ENCODE data around the gene MPZL1.

Gene MPZL1

GRCh38 chr1:167693425-167694045, 28.2 kb upstream of the MPZL1 start:
- DNase-seq (ENCODE audit: low spot score): no peak
- Histone ChIP-seq H3K27ac (no peak overlapping the region), H3K4me3 (no peak overlapping the region)
- no peak for TF ChIP-seq CTCF (IDR thresholded peaks at IDR 0.05)

GRCh38 chr1:167694691-167695090, 27.1 kb upstream of the MPZL1 start:
- no peak overlapping the region for H3K27ac ChIP-seq
- no peak overlapping the region for H3K4me3 ChIP-seq
- TF ChIP-seq CTCF (IDR thresholded peaks at IDR 0.05): no peak
- DNase-seq (ENCODE audit: low spot score): no peak

GRCh38 chr1:167695147-167695546, 26.6 kb upstream of the MPZL1 start:
- no peak overlapping the region for H3K4me3 ChIP-seq
- no peak for DNase-seq (ENCODE audit: low spot score)
- H3K27ac ChIP-seq: no peak overlapping the region
- TF ChIP-seq CTCF (IDR thresholded peaks at IDR 0.05): no peak

- H3K4me3 ChIP-seq: no peak overlapping the region
- H3K27ac ChIP-seq: no peak overlapping the region
- TF ChIP-seq CTCF (IDR thresholded peaks at IDR 0.05): no peak
- DNase-seq (ENCODE audit: low spot score): no peak
Measured at GRCh38 chr1:167695756-167696561, 25.8 kb upstream of the MPZL1 start.

- no peak for DNase-seq (ENCODE audit: low spot score)
- no peak for TF ChIP-seq CTCF (IDR thresholded peaks at IDR 0.05)
- Histone ChIP-seq H3K4me3 (no peak overlapping the region), H3K27ac (peak overlapping the region in 1 of 2 donors; percentile 28)
Measured at GRCh38 chr1:167697667-167698141, 24.1 kb upstream of the MPZL1 start.

GRCh38 chr1:167698313-167698712, 23.5 kb upstream of the MPZL1 start:
- Histone ChIP-seq H3K27ac (no peak overlapping the region), H3K4me3 (no peak overlapping the region)
- DNase-seq (ENCODE audit: low spot score): no peak
- TF ChIP-seq CTCF (IDR thresholded peaks at IDR 0.05): no peak

- no peak for DNase-seq (ENCODE audit: low spot score)
- no peak overlapping the region for H3K4me3 ChIP-seq
- H3K27ac ChIP-seq: no peak overlapping the region
- no peak for TF ChIP-seq CTCF (IDR thresholded peaks at IDR 0.05)
Measured at GRCh38 chr1:167701510-167701909, 20.3 kb upstream of the MPZL1 start.

Data from coronary artery (tissue), 2 donors.